GM18505 (cell line): ENCODE results near the gene RELN.
"Not testable (repeated sequence)": the region's sequence is repeated elsewhere in the genome, so short reads cannot be mapped to it uniquely, and the experiment has no call there.

Experiments used
- ATAC-seq: cut with Tn5 transposase; IDR thresholded peaks from one replicate; pipeline ENCODE4 v1.9.1; 2021; ENCODE audit not compliant: unreplicated experiment
- POLR2A ChIP-seq: IDR thresholded peaks from 4 replicates; pipeline ENCODE4 v1.6.1; 2011; ENCODE audit warnings: borderline replicate concordance; ENCODE audit not compliant: insufficient read depth, insufficient read length; ENCODE audit errors: extremely low read depth

The RELN gene

GRCh38 chr7:103799298-103799697 is 190.2 kb downstream of the RELN start:
- no peak for TF ChIP-seq POLR2A
- ATAC-seq, result no peak

- ATAC-seq, result no peak
- no peak for TF ChIP-seq POLR2A
Measured at GRCh38 chr7:103797647-103798307, 191.7 kb downstream of the RELN start.

- no peak for TF ChIP-seq POLR2A
- ATAC-seq, result no peak
Measured at GRCh38 chr7:103796327-103796962, 193.0 kb downstream of the RELN start.

- no peak for ATAC-seq
- TF ChIP-seq POLR2A, result no peak
Measured at GRCh38 chr7:103795787-103796186, 193.7 kb downstream of the RELN start.

- TF ChIP-seq POLR2A, result no peak
- ATAC-seq, result no peak
Measured at GRCh38 chr7:103795107-103795506, 194.4 kb downstream of the RELN start.

GRCh38 chr7:103794424-103794823 is 195.0 kb downstream of the RELN start:
- no peak for ATAC-seq
- no peak for TF ChIP-seq POLR2A

- ATAC-seq, result no peak
- no peak for TF ChIP-seq POLR2A
Measured at GRCh38 chr7:103793614-103794013, 195.8 kb downstream of the RELN start.

- ATAC-seq, result no peak
- TF ChIP-seq POLR2A, result no peak
Measured at GRCh38 chr7:103791894-103792293, 197.6 kb downstream of the RELN start.

- ATAC-seq, result not testable (repeated sequence)
Measured at GRCh38 chr7:103787041-103787440, 202.4 kb downstream of the RELN start.

- ATAC-seq, result no peak
- no peak for TF ChIP-seq POLR2A
Measured at GRCh38 chr7:103784646-103785286, 204.7 kb downstream of the RELN start.

- no peak for TF ChIP-seq POLR2A
- ATAC-seq, result no peak
Measured at GRCh38 chr7:103781409-103781808, 208.0 kb downstream of the RELN start.

- ATAC-seq, result not testable (repeated sequence)
Measured at GRCh38 chr7:103780561-103780960, 208.9 kb downstream of the RELN start.

GRCh38 chr7:103777440-103777839 is 212.0 kb downstream of the RELN start:
- TF ChIP-seq POLR2A, result no peak
- no peak for ATAC-seq

- no peak for ATAC-seq
- no peak for TF ChIP-seq POLR2A
Measured at GRCh38 chr7:103773726-103774125, 215.7 kb downstream of the RELN start.
